Thoracic aorta (tissue), 2 donors: ENCODE data around the gene MED16. TPM values are rescaled to one million over a fixed set of nuclear protein-coding genes. Genes with fewer than 3 reads are reported as not detected.

Experiments
- ATAC-seq: fragments of 150-250 bp; one replicate; pipeline ENCODE4 v1.8.0; 2017; ENCODE audit warnings: low read depth; ENCODE audit not compliant: insufficient number of reproducible peaks, low FRiP score
- DNase-seq: peaks from one replicate; pipeline ENCODE4 v3.0.0-alpha.2; 2020; ENCODE audit warnings: low spot score
- H3K27ac ChIP-seq, 2 donors: fragments of 200-600 bp; sonication (generic); 1 replicate in 1 of 2; 2 replicates in 1 of 2; pipeline ENCODE4 v1.5.1; 2016; ENCODE audit warnings: mild to moderate bottlenecking in 2 of 2, moderate library complexity in 2 of 2
- H3K27me3 ChIP-seq: fragments of 200-600 bp; sonication (generic); replicated peaks from 2 replicates; pipeline ENCODE4 v1.6.0; 2016; ENCODE audit warnings: mild to moderate bottlenecking; ENCODE audit not compliant: insufficient read depth
- H3K36me3 ChIP-seq: fragments of 200-600 bp; sonication (generic); one replicate; pipeline ENCODE4 v1.5.1; 2016
- H3K4me1 ChIP-seq, 2 donors: fragments of 200-600 bp; sonication (generic); 1 replicate in 1 of 2; 2 replicates in 1 of 2; pipeline versions ENCODE4 v1.5.1 to v1.6.0; 2016; ENCODE audit warnings: low read depth in 2 of 2, mild to moderate bottlenecking in 1 of 2; ENCODE audit not compliant: control insufficient read depth in 1 of 2
- H3K4me3 ChIP-seq: fragments of 200-600 bp; sonication (generic); 2 replicates; pipeline ENCODE4 v1.5.1; 2016; ENCODE audit warnings: mild to moderate bottlenecking
- H3K9me3 ChIP-seq: fragments of 200-600 bp; sonication (generic); 2 replicates; pipeline ENCODE4 v1.5.1; 2016
- total RNA-seq, 2 donors: library from RNA; depleted of rRNA; stranded (reverse); fragments of >200 nt; gene quantifications; one replicate each; pipeline versions ENCODE4 v1.1.0 to v1.2.3, GENCODE V29; 2016
- TF ChIP-seq, protein P1 (sequence below): fragments of 200-600 bp; sonication (generic); IDR thresholded peaks from one replicate; pipeline ENCODE4 v1.5.1; 2019; ENCODE audit warnings: antibody characterized with exemption

MED16 gene
- total RNA-seq, 2 donors from 2014 or later = 29.1 to 38.0 TPM

DNA sequence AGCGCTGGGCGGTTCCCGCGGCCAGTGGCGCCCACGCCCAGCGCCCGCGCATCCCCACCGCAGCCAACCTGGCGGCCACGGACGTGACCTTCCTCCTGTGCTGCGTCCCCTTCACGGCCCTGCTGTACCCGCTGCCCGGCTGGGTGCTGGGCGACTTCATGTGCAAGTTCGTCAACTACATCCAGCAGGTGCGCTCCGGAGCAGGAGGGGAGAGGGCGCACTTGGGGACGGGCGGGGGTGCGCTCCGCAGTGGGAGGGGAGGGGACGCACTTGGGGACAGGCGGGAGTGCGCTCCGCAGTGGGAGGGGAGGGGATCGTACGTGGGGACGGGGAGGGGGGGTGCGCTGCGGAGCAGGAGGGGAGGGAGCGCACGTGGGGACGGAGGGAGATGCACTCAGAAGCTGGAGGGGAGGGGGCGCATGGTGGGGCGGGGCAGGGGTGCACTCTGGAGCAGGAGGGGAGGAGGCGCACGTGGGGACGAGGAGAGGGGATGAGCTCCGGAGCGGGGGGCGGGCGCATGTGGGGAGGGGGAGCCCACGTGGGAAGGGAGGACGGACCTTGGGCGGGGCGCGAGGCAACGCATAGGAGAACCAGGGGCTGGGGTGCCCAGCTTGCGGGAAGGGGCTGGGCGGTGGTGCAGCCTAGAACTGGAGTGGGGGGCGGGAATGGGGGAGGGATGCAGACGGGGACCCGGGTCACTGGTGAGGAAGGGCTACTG lies 25.7 kb upstream of the MED16 start:
- peaks cover 9% of the 10 kb centered on the region for H3K27me3 ChIP-seq
- TF ChIP-seq, protein P1, sequence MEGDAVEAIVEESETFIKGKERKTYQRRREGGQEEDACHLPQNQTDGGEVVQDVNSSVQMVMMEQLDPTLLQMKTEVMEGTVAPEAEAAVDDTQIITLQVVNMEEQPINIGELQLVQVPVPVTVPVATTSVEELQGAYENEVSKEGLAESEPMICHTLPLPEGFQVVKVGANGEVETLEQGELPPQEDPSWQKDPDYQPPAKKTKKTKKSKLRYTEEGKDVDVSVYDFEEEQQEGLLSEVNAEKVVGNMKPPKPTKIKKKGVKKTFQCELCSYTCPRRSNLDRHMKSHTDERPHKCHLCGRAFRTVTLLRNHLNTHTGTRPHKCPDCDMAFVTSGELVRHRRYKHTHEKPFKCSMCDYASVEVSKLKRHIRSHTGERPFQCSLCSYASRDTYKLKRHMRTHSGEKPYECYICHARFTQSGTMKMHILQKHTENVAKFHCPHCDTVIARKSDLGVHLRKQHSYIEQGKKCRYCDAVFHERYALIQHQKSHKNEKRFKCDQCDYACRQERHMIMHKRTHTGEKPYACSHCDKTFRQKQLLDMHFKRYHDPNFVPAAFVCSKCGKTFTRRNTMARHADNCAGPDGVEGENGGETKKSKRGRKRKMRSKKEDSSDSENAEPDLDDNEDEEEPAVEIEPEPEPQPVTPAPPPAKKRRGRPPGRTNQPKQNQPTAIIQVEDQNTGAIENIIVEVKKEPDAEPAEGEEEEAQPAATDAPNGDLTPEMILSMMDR = no peak
- DNase-seq (no peak), ATAC-seq (no peak)
- H3K9me3 ChIP-seq = no peaks in the 10 kb centered on the region
- H3K4me3 ChIP-seq = peak overlapping the region; percentile 64
- H3K4me1 ChIP-seq = peaks cover 17 to 46% of the 10 kb centered on the region in 2 donors
- H3K27ac ChIP-seq = no peak overlapping the region
- H3K36me3 ChIP-seq = no peaks in the 10 kb centered on the region

DNA sequence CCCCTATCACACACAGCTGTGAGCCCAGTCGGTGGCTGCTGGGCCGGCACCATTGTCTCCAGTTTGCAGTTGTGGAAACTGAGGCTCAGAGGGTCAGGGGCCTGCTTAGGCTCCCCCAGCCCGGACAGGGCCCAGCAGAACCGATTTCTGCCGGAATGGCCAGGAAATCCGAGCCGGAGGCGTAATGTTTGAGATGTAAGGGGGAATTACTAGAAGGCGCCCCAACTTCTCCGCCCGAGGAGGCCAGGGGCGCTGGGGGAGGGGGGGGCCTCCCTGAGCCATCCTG lies 25.1 kb upstream of the MED16 start:
- no peak for ATAC-seq
- TF ChIP-seq, protein P1 = no peak
- H3K36me3 ChIP-seq = no peaks in the 10 kb centered on the region
- no peaks in the 10 kb centered on the region for H3K9me3 ChIP-seq
- H3K4me1 ChIP-seq = peaks cover 19 to 48% of the 10 kb centered on the region in 2 donors
- peak overlapping the region; percentile 64 for H3K4me3 ChIP-seq
- H3K27me3 ChIP-seq = peaks cover 9% of the 10 kb centered on the region
- no peak overlapping the region for H3K27ac ChIP-seq
- DNase-seq = no peak

DNA sequence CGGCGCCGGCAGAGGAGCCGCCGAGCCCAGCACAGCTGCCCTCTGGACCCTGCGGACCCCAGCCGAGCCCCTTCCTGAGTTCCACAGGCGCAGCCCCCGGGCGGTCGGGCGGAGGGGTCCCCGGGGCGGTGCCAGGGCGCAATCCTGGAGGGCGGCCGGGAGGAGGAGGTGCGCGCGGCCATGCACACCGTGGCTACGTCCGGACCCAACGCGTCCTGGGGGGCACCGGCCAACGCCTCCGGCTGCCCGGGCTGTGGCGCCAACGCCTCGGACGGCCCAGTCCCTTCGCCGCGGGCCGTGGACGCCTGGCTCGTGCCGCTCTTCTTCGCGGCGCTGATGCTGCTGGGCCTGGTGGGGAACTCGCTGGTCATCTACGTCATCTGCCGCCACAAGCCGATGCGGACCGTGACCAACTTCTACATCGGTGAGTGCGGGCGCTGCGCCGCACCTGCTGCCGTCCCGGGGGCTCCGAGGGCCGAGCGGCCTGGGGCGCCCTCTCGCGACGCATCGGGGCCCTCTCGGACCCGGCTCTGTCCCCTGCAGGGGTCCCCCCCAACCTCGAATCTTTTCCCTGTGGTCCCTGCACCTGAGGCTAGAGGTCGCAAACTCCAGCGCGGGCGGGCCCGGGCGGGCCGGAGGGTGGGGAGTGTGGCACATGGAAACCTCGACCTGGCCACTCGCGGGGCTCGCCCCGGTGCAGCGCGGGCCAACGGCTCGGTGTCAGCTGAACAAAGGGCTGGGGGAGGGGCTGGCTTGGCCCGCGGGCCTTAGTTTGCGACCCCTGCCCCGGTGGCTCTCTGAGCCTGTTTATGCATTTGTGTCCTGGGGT lies 24.6 kb upstream of the MED16 start, which contains the start of gene KISS1R:
Gene KISS1R (plus strand): TSS at position 11 of the 829 bp plus-strand sequence. CDS start 170 bp downstream, at position 181.
- no peaks in the 10 kb centered on the region for H3K9me3 ChIP-seq
- H3K4me1 ChIP-seq = peaks cover 19 to 48% of the 10 kb centered on the region in 2 donors
- peak within 1 kb of the TSS; percentile 64 for H3K4me3 ChIP-seq
- peaks cover 9% of the 10 kb centered on the region for H3K27me3 ChIP-seq
- no peak for DNase-seq
- no peak within 1 kb of the TSS for H3K27ac ChIP-seq
- no peak for ATAC-seq
- H3K36me3 ChIP-seq = no peaks in the 10 kb centered on the region
- TF ChIP-seq, protein P1 = no peak

DNA sequence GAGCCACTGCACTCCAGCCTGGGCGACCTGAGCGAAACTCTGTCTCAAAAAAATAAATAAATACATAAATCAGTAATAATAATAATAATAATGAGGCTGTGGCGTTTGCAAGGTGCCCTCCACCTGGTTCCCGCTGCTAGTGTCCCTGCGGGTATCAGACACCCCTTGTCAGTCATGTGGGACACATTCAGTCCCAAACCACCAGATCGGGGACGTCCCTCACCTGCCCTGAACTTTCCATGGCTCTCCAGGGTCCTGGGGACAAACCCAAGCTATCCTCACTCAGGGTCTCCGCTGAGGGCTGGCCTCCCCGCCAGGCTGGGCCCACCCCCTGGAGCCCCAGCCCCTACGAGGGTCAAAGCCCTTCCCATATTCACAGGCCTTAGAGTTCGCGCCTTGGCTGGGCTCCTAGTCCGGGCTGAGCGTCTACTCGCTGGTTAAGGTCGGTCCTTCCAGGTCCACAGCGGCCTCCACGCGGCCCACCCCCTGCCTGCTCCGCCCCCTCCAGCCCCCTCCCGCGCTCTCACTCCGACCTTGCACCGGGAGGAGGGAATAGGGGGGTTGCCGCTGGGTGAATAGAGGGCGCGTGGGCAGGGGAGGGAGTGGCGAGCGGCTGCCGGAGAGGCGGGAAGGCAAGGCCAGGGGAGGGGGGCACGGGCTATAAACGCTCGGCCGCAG lies 23.8 kb upstream of the MED16 start:
- no peaks in the 10 kb centered on the region for H3K36me3 ChIP-seq
- no peak overlapping the region for H3K27ac ChIP-seq
- TF ChIP-seq, protein P1 = no peak
- H3K4me1 ChIP-seq = peaks cover 19 to 48% of the 10 kb centered on the region in 2 donors
- H3K4me3 ChIP-seq = peak overlapping the region; percentile 64
- DNase-seq (no peak), ATAC-seq (no peak)
- H3K9me3 ChIP-seq = no peaks in the 10 kb centered on the region
- peaks cover 9% of the 10 kb centered on the region for H3K27me3 ChIP-seq
